ENCODE measurements around the gene AGA.

AGA gene

GRCh38 chr4:177446586-177446985, 4.3 kb upstream of the AGA start:
- DNase-seq: no peak

GRCh38 chr4:177444911-177445736, 2.9 kb upstream of the AGA start:
- DNase-seq: no peak

- DNase-seq: peak; percentile 83 to 87
Observed at GRCh38 chr4:177441061-177441802, 1.0 kb downstream of the AGA start.

GRCh38 chr4:177436456-177436855, 5.8 kb downstream of the AGA start:
- no peak for DNase-seq

- DNase-seq: no peak
Observed at GRCh38 chr4:177434667-177435066, 7.6 kb downstream of the AGA start.

- no peak for DNase-seq
Observed at GRCh38 chr4:177427192-177427591, 15.0 kb downstream of the AGA start.

GRCh38 chr4:177419434-177419833, 22.8 kb downstream of the AGA start:
- DNase-seq: no peak

GRCh38 chr4:177413656-177414055, 28.6 kb downstream of the AGA start:
- no peak for DNase-seq

GRCh38 chr4:177413076-177413475, 29.2 kb downstream of the AGA start:
- DNase-seq: no peak

- no peak for DNase-seq
Observed at GRCh38 chr4:177411996-177412395, 30.2 kb downstream of the AGA start.

GRCh38 chr4:177410566-177410965, 31.7 kb downstream of the AGA start:
- no peak for DNase-seq

- no peak for DNase-seq
Observed at GRCh38 chr4:177408023-177408422, 34.2 kb downstream of the AGA start.

GRCh38 chr4:177405508-177405907, 36.7 kb downstream of the AGA start:
- no peak for DNase-seq

- no peak for DNase-seq
Observed at GRCh38 chr4:177404986-177405385, 37.3 kb downstream of the AGA start.

- no peak for DNase-seq
Observed at GRCh38 chr4:177404342-177404741, 37.9 kb downstream of the AGA start.

- DNase-seq: no peak
Observed at GRCh38 chr4:177403746-177404145, 38.5 kb downstream of the AGA start.

GRCh38 chr4:177401658-177402273, 40.5 kb downstream of the AGA start:
- peak in 1 of 2 donors; percentile 7 for DNase-seq

- no peak for DNase-seq
Observed at GRCh38 chr4:177400030-177400429, 42.2 kb downstream of the AGA start.

GRCh38 chr4:177396352-177396751, 45.9 kb downstream of the AGA start:
- no peak for DNase-seq

GRCh38 chr4:177393236-177393635, 49.0 kb downstream of the AGA start:
- no peak for DNase-seq

GRCh38 chr4:177391953-177392352, 50.3 kb downstream of the AGA start:
- DNase-seq: no peak

- no peak for DNase-seq
Observed at GRCh38 chr4:177391287-177391686, 51.0 kb downstream of the AGA start.

GRCh38 chr4:177386278-177386815, 55.9 kb downstream of the AGA start:
- no peak for DNase-seq
